ENCODE results near the gene DCST1.

The DCST1 gene

DNA sequence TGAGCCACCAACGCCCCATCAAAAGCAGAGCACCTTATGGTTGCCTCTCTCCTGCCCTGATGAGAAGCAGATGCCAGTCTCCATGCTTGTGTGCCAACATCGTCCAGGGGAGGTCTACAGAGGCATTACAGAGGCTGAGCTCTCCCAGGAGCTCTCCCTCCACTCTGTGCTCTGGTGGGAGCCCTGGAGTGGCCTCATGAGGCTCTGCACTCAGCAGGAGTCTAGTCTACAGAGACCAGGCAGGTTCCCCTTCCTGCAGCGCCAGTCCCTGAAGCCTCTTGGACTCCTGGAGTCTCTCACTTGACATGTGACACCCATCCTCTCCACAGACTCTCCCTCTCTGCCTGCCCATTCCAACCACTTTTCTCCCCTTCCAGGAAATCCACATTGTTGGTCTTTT lies 3.4 kb downstream of the DCST1 start:
- TF ChIP-seq, protein P1, sequence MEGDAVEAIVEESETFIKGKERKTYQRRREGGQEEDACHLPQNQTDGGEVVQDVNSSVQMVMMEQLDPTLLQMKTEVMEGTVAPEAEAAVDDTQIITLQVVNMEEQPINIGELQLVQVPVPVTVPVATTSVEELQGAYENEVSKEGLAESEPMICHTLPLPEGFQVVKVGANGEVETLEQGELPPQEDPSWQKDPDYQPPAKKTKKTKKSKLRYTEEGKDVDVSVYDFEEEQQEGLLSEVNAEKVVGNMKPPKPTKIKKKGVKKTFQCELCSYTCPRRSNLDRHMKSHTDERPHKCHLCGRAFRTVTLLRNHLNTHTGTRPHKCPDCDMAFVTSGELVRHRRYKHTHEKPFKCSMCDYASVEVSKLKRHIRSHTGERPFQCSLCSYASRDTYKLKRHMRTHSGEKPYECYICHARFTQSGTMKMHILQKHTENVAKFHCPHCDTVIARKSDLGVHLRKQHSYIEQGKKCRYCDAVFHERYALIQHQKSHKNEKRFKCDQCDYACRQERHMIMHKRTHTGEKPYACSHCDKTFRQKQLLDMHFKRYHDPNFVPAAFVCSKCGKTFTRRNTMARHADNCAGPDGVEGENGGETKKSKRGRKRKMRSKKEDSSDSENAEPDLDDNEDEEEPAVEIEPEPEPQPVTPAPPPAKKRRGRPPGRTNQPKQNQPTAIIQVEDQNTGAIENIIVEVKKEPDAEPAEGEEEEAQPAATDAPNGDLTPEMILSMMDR (IDR thresholded peaks at IDR 0.05) = no peak

DNA sequence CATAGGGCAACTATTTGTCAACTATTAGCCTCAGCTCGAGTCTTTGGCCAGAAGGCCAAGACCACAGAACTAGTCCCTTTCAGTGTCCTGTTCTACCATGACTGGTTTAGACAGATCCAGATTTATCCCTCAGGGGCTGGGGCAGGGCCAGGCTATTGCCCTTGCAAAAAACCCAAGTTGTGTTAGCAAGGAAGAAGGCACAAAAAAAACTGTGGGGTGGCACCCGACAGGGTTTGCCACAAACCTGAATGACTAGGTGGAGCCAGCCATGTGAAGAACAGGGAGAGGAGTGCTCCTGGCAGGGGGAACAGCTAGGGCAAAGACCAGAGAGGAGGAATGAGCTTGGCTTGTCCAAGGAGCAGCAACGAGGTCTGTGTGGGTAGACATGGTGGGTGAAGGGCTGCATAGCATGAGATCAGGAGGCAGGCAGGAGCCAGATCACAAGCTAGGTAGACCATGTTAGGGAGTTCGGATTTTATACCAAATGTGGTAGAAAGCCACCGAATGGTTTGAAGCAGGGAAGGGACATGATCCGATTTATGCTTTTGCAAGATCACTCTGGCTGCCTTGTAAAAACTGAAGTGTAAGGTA lies 4.3 kb downstream of the DCST1 start:
- TF ChIP-seq, protein P1 (IDR thresholded peaks at IDR 0.05) = no peak

- TF ChIP-seq, protein P1 (IDR thresholded peaks at IDR 0.05) = no peak
Measured at GRCh38 chr1:155038602-155039307, 5.1 kb downstream of the DCST1 start.

DNA sequence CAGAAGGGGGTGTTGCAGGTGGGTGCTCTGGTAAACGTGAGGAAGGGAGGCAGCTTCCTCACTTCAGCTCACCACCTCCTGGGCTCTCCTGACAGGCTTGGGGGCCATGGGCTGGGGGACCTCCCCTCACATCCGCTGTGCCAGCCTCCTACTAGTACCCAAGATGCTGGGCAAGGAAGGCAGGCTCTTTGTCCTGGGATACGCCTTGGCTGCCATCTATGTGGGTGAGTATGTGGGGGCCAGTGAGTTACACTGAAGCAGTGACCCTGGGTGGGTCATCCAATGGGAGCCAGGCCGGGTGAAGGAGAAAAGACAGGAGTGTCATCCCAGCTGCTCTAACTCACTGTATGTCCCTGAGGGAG lies 5.7 kb downstream of the DCST1 start:
- TF ChIP-seq, protein P1 (IDR thresholded peaks at IDR 0.05) = no peak

DNA sequence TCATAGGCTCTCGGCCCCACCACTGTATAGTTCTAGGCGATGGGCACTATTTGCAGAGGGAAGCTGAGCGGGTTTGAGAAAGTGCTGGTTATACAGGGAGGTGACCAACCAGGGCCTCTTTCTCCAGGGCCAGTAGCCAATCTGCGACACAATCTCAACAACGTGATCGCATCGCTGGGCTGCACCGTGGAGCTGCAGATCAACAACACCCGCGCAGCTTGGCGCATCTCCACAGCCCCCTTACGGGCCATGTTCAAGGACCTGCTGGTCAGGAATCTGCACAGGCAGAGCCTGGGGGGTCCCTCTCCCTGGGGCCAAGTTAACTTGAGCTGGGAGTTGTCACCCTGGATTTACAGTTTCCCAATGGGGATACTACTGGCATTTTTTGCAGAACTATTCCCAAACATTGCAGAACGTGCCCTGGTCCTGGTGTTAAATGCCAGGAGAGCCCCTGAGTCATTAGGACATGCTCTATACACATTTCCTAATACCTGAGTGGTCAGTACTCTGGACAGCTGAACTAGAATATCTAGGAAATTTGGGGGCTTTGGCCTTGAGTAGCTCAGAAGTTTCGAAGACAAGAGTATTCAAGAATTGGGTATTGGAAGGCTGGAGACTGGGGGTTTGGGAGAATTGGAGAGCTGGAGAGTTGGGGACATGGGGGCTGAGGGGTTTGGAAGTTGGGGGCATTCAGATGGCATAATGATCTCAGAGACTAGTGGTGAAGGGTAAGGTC lies 6.9 kb downstream of the DCST1 start:
- TF ChIP-seq, protein P1 (IDR thresholded peaks at IDR 0.05) = no peak

DNA sequence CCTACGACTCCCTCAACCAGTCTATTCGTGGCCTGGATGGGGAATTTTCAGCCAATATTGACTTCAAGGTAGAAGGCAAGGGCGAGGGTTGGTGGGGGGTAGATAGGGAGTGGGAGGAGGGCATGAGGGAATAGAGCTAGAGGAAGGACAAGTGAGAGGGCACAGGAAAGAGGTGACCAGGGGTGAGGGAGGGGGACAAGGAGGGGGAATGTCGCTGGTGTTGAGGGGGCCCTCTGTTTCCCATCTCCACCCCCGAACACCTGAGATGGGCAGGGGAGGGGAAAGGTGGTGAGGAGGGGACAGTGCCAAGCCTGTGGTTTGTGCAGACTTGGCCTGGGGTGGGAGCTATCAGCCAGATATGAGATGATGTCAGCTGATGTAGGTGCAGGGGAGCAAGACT lies 9.2 kb downstream of the DCST1 start:
- TF ChIP-seq, protein P1 (IDR thresholded peaks at IDR 0.05) = no peak

GRCh38 chr1:155043301-155043702 lies 9.7 kb downstream of the DCST1 start:
- TF ChIP-seq, protein P1 (IDR thresholded peaks at IDR 0.05) = no peak

Measured in LNCAP (cell line).